GM21526 (cell line): ENCODE measurements around the gene DGKH.
"Not testable (repeated sequence)": the region's sequence is repeated elsewhere in the genome, so short reads cannot be mapped to it uniquely, and the experiment has no call there.

Experiments used
- ATAC-seq: cut with Tn5 transposase; IDR thresholded peaks from one replicate; pipeline ENCODE4 v1.9.1; 2021; ENCODE audit warnings: moderate library complexity; ENCODE audit not compliant: unreplicated experiment, low FRiP score

The DGKH gene

GRCh38 chr13:42071179-42071578 lies 22.7 kb downstream of the DGKH start:
- not testable (repeated sequence) for ATAC-seq

GRCh38 chr13:42071672-42072419 lies 23.4 kb downstream of the DGKH start:
- ATAC-seq: no peak

- no peak for ATAC-seq
These were observed 25.2 kb downstream of the DGKH start for GRCh38 chr13:42073683-42074082.

GRCh38 chr13:42075517-42075916 lies 27.1 kb downstream of the DGKH start:
- ATAC-seq: no peak

- ATAC-seq: no peak
These were observed 27.9 kb downstream of the DGKH start for GRCh38 chr13:42076309-42076713.

- ATAC-seq: no peak
These were observed 29.8 kb downstream of the DGKH start for GRCh38 chr13:42078128-42078808.

GRCh38 chr13:42083138-42083770 lies 34.8 kb downstream of the DGKH start:
- ATAC-seq: no peak

GRCh38 chr13:42084722-42085121 lies 36.3 kb downstream of the DGKH start:
- no peak for ATAC-seq

GRCh38 chr13:42086582-42086981 lies 38.1 kb downstream of the DGKH start:
- no peak for ATAC-seq

- no peak for ATAC-seq
These were observed 46.1 kb downstream of the DGKH start for GRCh38 chr13:42094516-42095040.

GRCh38 chr13:42096222-42096621 lies 47.8 kb downstream of the DGKH start:
- ATAC-seq: not testable (repeated sequence)

GRCh38 chr13:42099962-42100675 lies 51.7 kb downstream of the DGKH start:
- ATAC-seq: no peak

- no peak for ATAC-seq
These were observed 52.5 kb downstream of the DGKH start for GRCh38 chr13:42100960-42101359.

- no peak for ATAC-seq
These were observed 53.6 kb downstream of the DGKH start for GRCh38 chr13:42101821-42102585.

- ATAC-seq: no peak
These were observed 54.8 kb downstream of the DGKH start for GRCh38 chr13:42102961-42103865.

- ATAC-seq: no peak
These were observed 58.5 kb downstream of the DGKH start for GRCh38 chr13:42106998-42107397.

- ATAC-seq: no peak
These were observed 59.0 kb downstream of the DGKH start for GRCh38 chr13:42107421-42107820.

- no peak for ATAC-seq
These were observed 59.8 kb downstream of the DGKH start for GRCh38 chr13:42108217-42108616.

GRCh38 chr13:42109957-42110356 lies 61.5 kb downstream of the DGKH start:
- ATAC-seq: no peak
